Thyroid gland (tissue), 4 donors: Measurements from ENCODE around the gene BCAM. TPM values are rescaled to one million over a fixed set of nuclear protein-coding genes. Genes with fewer than 3 reads are reported as not detected.

Experiments
- DNase-seq, 2 donors: peaks; one replicate each; pipeline ENCODE4 v3.0.0-alpha.2; 2019
- H3K27ac ChIP-seq, 3 donors: fragments of 200-600 bp; sonication (generic); 1 replicate in 2 of 3; 2 replicates in 1 of 3; pipeline ENCODE4 v1.5.1; 2016 to 2019; ENCODE audit warnings: mild to moderate bottlenecking in 1 of 3, moderate library complexity in 1 of 3
- H3K27me3 ChIP-seq: fragments of 200-600 bp; sonication (generic); one replicate; pipeline ENCODE4 v1.5.1; 2019
- H3K36me3 ChIP-seq, 2 donors: fragments of 200-600 bp; sonication (generic); one replicate each; pipeline ENCODE4 v1.5.1; 2016 to 2019
- H3K4me1 ChIP-seq, 2 donors: fragments of 200-600 bp; sonication (generic); one replicate each; pipeline ENCODE4 v1.5.1; 2017 to 2019
- H3K4me3 ChIP-seq, 3 donors: fragments of 200-600 bp; sonication (generic); replicated peaks in 1 of 3; 1 replicate in 2 of 3; 2 replicates in 1 of 3; pipeline ENCODE4 v1.5.1; 2016; ENCODE audit warnings: mild to moderate bottlenecking in 1 of 3
- H3K9me3 ChIP-seq: fragments of 200-600 bp; sonication (generic); one replicate; pipeline ENCODE4 v1.5.1; 2017
- CTCF ChIP-seq, 6 experiments: fragments of 200-600 bp in 3 of 6; fragments of 450-650 bp in 3 of 6; sonication (generic) in 3 of 6; IDR thresholded peaks; one replicate each; pipeline ENCODE4 v1.5.1; 2016 to 2019; ENCODE audit warnings: antibody characterized with exemption in 6 of 6, mild to moderate bottlenecking in 2 of 6, inconsistent platforms in 1 of 6, moderate library complexity in 1 of 6
- POLR2A ChIP-seq, 2 donors: fragments of 450-650 bp; IDR thresholded peaks; one replicate each; pipeline ENCODE4 v1.6.1; 2017; ENCODE audit warnings: antibody characterized with exemption in 2 of 2, mild to moderate bottlenecking in 2 of 2, moderate library complexity in 1 of 2
- WGBS, 2 donors: methylation state at CpG; one replicate each; pipeline ENCODE4 v1.1.5; 2017; 5-methylcytosine and 5-hydroxymethylcytosine counted together
- intact Hi-C: fragments of 100-400 bp; cut with DNase I; formaldehyde crosslinking; loops from one replicate; pipeline ENCODE4 v1.15.1; 2023
- total RNA-seq, 4 donors: library from RNA; depleted of rRNA; stranded (reverse); fragments of >200 nt; gene quantifications; one replicate each; pipeline ENCODE4 v1.2.3, GENCODE V29; 2016

BCAM gene
- total RNA-seq, 4 donors from 2014 or later, result 156 to 391 (median 285) TPM

- Histone ChIP-seq H3K4me1 (peaks cover 0 to 7% of the 10 kb centered on the region in 2 donors), H3K27me3 (no peaks in the 10 kb centered on the region), H3K4me3 (no peak overlapping the region), H3K36me3 (peaks cover 19% of the 10 kb centered on the region in 2 donors), H3K27ac (no peak overlapping the region), H3K9me3 (no peaks in the 10 kb centered on the region)
- intact Hi-C loops, result no loop called here
- WGBS, 2 donors, result 68 to 86% methylated on average over 8 of the region's 8 CpGs
- TF ChIP-seq POLR2A (IDR thresholded peaks at IDR 0.05), result no peak
- TF ChIP-seq CTCF (IDR thresholded peaks at IDR 0.05), result no peak
- DNase-seq, result peak; percentile 42 to 54
These were observed 9.0 kb downstream of the BCAM start for GRCh38 chr19:44817725-44818465.

- Histone ChIP-seq H3K27me3 (no peaks in the 10 kb centered on the region), H3K4me3 (no peak overlapping the region), H3K4me1 (peaks cover 0 to 13% of the 10 kb centered on the region in 2 donors), H3K36me3 (peaks cover 14 to 19% of the 10 kb centered on the region in 2 donors), H3K9me3 (no peaks in the 10 kb centered on the region), H3K27ac (no peak overlapping the region)
- TF ChIP-seq POLR2A (IDR thresholded peaks at IDR 0.05) (no peak), CTCF (IDR thresholded peaks at IDR 0.05) (no peak)
- DNase-seq, result no peak
- intact Hi-C loops, result no loop called here
- 88 to 94% methylated on average over 20 of the region's 20 CpGs for WGBS, 2 donors
These were observed 9.6 kb downstream of the BCAM start for GRCh38 chr19:44818466-44819031.

- intact Hi-C loops, result no loop called here
These were observed 10.4 kb downstream of the BCAM start for GRCh38 chr19:44819246-44819832.

GRCh38 chr19:44820648-44821609 is 12.0 kb downstream of the BCAM start:
- peak; percentile 23 to 42 for DNase-seq
- Histone ChIP-seq H3K4me3 (no peak overlapping the region), H3K9me3 (no peaks in the 10 kb centered on the region), H3K27me3 (no peaks in the 10 kb centered on the region), H3K27ac (peak overlapping the region in 2 of 3 donors; percentile 49 to 53), H3K36me3 (no peaks in the 10 kb centered on the region), H3K4me1 (peaks cover 0 to 22% of the 10 kb centered on the region in 2 donors)
- WGBS, 2 donors, result 63 to 65% methylated on average over 22 to 27 of the region's 35 CpGs
- intact Hi-C loops, result no loop called here
- TF ChIP-seq CTCF (IDR thresholded peaks at IDR 0.05), result no peak
- no peak for TF ChIP-seq POLR2A (IDR thresholded peaks at IDR 0.05)

More at GRCh38 chr19:44819246-44819832, 10.4 kb downstream of the BCAM start:
- Histone ChIP-seq H3K27ac (no peak overlapping the region), H3K4me1 (peaks cover 0 to 16% of the 10 kb centered on the region in 2 donors), H3K9me3 (no peaks in the 10 kb centered on the region), H3K36me3 (peaks cover 7 to 12% of the 10 kb centered on the region in 2 donors), H3K4me3 (no peak overlapping the region), H3K27me3 (no peaks in the 10 kb centered on the region)
- WGBS, 2 donors, result 94% methylated on average over 25 to 26 of the region's 28 CpGs
- DNase-seq, result no peak
- TF ChIP-seq CTCF (IDR thresholded peaks at IDR 0.05) (no peak), POLR2A (IDR thresholded peaks at IDR 0.05) (no peak)
